Measurements from ENCODE around the gene RXRA. TPM values are rescaled to one million over a fixed set of nuclear protein-coding genes. Genes with fewer than 3 reads are reported as not detected.
A peak's percentile ranks its signal among the peaks of the same experiment; 100 is the strongest.

RXRA gene
- total and polyA plus RNA-seq, 2 of the 4 experiments (the other 2 are of a cell fraction): 7.5 to 17.9 TPM

GRCh38 chr9:134344068-134344799 lies 18.0 kb downstream of the RXRA start:
- ATAC-seq (ENCODE audit: low read depth) (peak; percentile 30), DNase-seq (peak; percentile 9)
- Histone ChIP-seq H3K4me3 (ENCODE audit: insufficient read depth, low read depth, low read length) (no peak overlapping the region), H2AFZ (replicated peaks; ENCODE audit: low read length, poor library complexity) (no peak overlapping the region), H2BK15ac (ENCODE audit: low read depth, low read length) (no peak overlapping the region), H3K4me1 (ENCODE audit: control insufficient read depth, insufficient read depth, low read length) (peaks cover 21% of the 10 kb centered on the region), H2AK5ac (ENCODE audit: low read depth, low read length) (peak overlapping the region; percentile 31; the same call in 1 of the 2 replicates), H3K79me1 (ENCODE audit: low read depth in 1 of 2, low read length in 2 of 2) (peaks cover 26 to 92% of the 10 kb centered on the region in 2 experiments), H2BK20ac (ENCODE audit: low read depth, low read length) (no peak overlapping the region), H2BK120ac (ENCODE audit: low read depth, low read length) (no peak overlapping the region), H3K4ac (ENCODE audit: low read depth, low read length) (no peak overlapping the region), H4K20me1 (ENCODE audit: insufficient read depth, low read length) (peaks cover 100% of the 10 kb centered on the region), H4K91ac (ENCODE audit: insufficient read depth, low read depth, low read length) (no peak overlapping the region), H4K5ac (ENCODE audit: low read depth, low read length) (no peak overlapping the region), H3K9ac (ENCODE audit: low read depth, low read length) (no peak overlapping the region), H3K27me3 (ENCODE audit: control insufficient read depth, insufficient read depth, low read length) (no peaks in the 10 kb centered on the region), H3K56ac (ENCODE audit: extremely low read depth, insufficient read depth, low read length) (no peak overlapping the region), H2BK5ac (ENCODE audit: low read depth, low read length, poor library complexity, severe bottlenecking) (no peak overlapping the region), H3K14ac (replicated peaks; ENCODE audit: low read depth, low read length) (no peak overlapping the region), H3K4me2 (ENCODE audit: low read depth, low read length) (no peak overlapping the region; the same call in 1 of the 2 replicates), H3K18ac (ENCODE audit: low read depth, low read length) (no peak overlapping the region), H3K23ac (ENCODE audit: low read depth, low read length) (no peak overlapping the region), H4K8ac (ENCODE audit: low read depth in 2 of 2, low read length in 2 of 2) (no peak overlapping the region), H2AK9ac (replicated peaks; ENCODE audit: low read depth, low read length, poor library complexity) (peak overlapping the region; percentile 70), H3K27ac (ENCODE audit: insufficient read depth, low read length) (no peak overlapping the region), H3K9me1 (ENCODE audit: insufficient read depth, low read length) (peaks cover 29% of the 10 kb centered on the region), H3K36me3 (ENCODE audit: control insufficient read depth, insufficient read depth, low read length) (peaks cover 7% of the 10 kb centered on the region; the same call in 1 of the 2 replicates), H3K9me3 (ENCODE audit: control insufficient read depth, insufficient read depth, low read length) (no peaks in the 10 kb centered on the region)
- CTCF ChIA-PET: interaction anchor here (1.0 kb wide), 1 partner anchor 59 kb away, joined by 3 read pairs; no protein-coding TSS in a partner anchor
- dilution Hi-C loops (cut with HindIII; ENCODE audit: low sequenced_read_pairs, unreplicated experiment): no loop called here
- in situ Hi-C loops (cut with MboI; ENCODE audit: low sequenced_read_pairs): no loop called here
- BruUV-seq (replicated peaks): no TSS peak
- POLR2A ChIA-PET (ENCODE audit: unreplicated experiment): interaction anchor here (0.6 kb wide), 1 partner anchor 19 kb away, joined by 3 read pairs; no protein-coding TSS in a partner anchor
- TF ChIP-seq ELK1 (IDR thresholded peaks at IDR 0.05; ENCODE audit: borderline replicate concordance, low read depth, low read length) (no peak), SMC3 (IDR thresholded peaks at IDR 0.05; ENCODE audit: low read depth, low read length) (no peak), RCOR1 (IDR thresholded peaks at IDR 0.05; ENCODE audit: insufficient replicate concordance, low read length) (no peak), NFE2L2 (IDR thresholded peaks at IDR 0.05; ENCODE audit: low read depth, low read length) (no peak), MAFK (IDR thresholded peaks at IDR 0.05; ENCODE audit: low read depth, low read length) (no peak), BHLHE40 (IDR thresholded peaks at IDR 0.05; ENCODE audit: low read depth, low read length) (no peak), MXI1 (IDR thresholded peaks at IDR 0.05; ENCODE audit: borderline replicate concordance, low read depth, low read length) (no peak), MAZ (IDR thresholded peaks at IDR 0.05; ENCODE audit: borderline replicate concordance, low read depth, low read length) (no peak), USF2 (IDR thresholded peaks at IDR 0.05; ENCODE audit: low read depth, low read length) (no peak), POLR2A (IDR thresholded peaks at IDR 0.05; ENCODE audit: low read depth, low read length) (no peak), CTCF (conservative IDR thresholded peaks at IDR 0.05; ENCODE audit: low read depth, low read length) (no peak), RFX5 (IDR thresholded peaks at IDR 0.05; ENCODE audit: low read depth, low read length) (no peak), CHD1 (IDR thresholded peaks at IDR 0.05; ENCODE audit: low read depth, low read length) (no peak)
- 90% methylated on average over 2 of the region's 17 CpGs; no CpG with 5 or more reads in 1 of the 2 experiments for WGBS, 2 experiments (ENCODE audit: extremely low coverage in 2 of 2, insufficient read length in 1 of 2)
- intact Hi-C loops (cut with micrococcal nuclease): no loop called here
